ENCODE results near the gene C9orf85. TPM values are rescaled to one million over a fixed set of nuclear protein-coding genes. Genes with fewer than 3 reads are reported as not detected.

Gene C9orf85
- total and polyA plus RNA-seq, 2 of the 8 experiments (the other 6 are each of a cell fraction or from before 2014, with no cell fraction given): 6.3 to 14.5 TPM

DNA sequence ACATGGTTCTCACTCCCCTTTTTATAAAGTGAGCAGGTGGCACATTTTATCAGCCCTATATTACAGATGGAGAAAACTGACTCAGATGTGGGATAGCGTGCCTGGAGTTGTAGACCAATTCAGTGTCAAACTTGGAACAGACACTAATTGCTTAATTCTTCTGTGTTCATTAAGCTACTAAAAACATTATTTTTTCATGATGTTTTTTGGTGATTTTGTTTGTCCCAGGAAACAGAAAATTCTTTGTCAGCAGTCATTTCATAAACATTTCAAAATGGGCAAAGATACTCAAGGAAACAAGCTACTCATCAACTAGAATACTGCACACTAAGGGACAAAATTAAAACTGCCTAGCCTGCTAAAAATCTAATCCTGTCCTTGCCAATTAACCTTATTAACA lies 2.6 kb upstream of the C9orf85 start:
- H2AFZ ChIP-seq (ENCODE audit: low read length): no peak overlapping the region
- H3K36me3 ChIP-seq (ENCODE audit: control insufficient read depth in 2 of 4, insufficient read depth in 4 of 4, low read length in 3 of 4): peaks cover 0 to 16% (median 2%) of the 10 kb centered on the region in 4 experiments; a peak in 2 of 8 replicates
- H3K27ac ChIP-seq (ENCODE audit: low read depth, low read length): no peak overlapping the region
- H4K91ac ChIP-seq (replicated peaks; ENCODE audit: insufficient read length, low read length): no peak overlapping the region
- peak overlapping the region in 1 of 4 experiments; percentile 37; a peak in 3 of 7 replicates for H3K9ac ChIP-seq (replicated peaks in 1 of 4; ENCODE audit: extremely low read depth in 1 of 4, low read depth in 3 of 4, low read length in 3 of 4)
- no peak overlapping the region for H2BK15ac ChIP-seq (ENCODE audit: low read length)
- H3K56ac ChIP-seq (replicated peaks; ENCODE audit: insufficient read length, low read depth, low read length): no peak overlapping the region
- 65% methylated on average over 1 of the region's 1 CpG; no CpG with 5 or more reads in 1 of the 2 experiments for WGBS, 2 experiments (ENCODE audit: extremely low coverage in 1 of 2, insufficient coverage in 1 of 2, insufficient read length in 1 of 2, insufficient replicate concordance in 2 of 2, low coverage in 1 of 2, low lambda C conversion rate in 2 of 2, missing lambda C conversion rate in 1 of 2)
- H3K4me1 ChIP-seq (replicated peaks in 1 of 4; ENCODE audit: control insufficient read depth in 3 of 4, insufficient read depth in 4 of 4, low read length in 3 of 4): peaks cover 0 to 12% (median 3%) of the 10 kb centered on the region in 4 experiments; a peak in 6 of 7 replicates
- no peak overlapping the region for H4K5ac ChIP-seq (ENCODE audit: insufficient read length, low read depth, low read length)
- H3K4me2 ChIP-seq (ENCODE audit: insufficient read depth in 1 of 2, low read depth in 2 of 2, low read length in 2 of 2): peak overlapping the region; percentile 69 to 89
- H4K8ac ChIP-seq (ENCODE audit: extremely low read depth, insufficient read depth, low read length): no peak overlapping the region
- no peak overlapping the region for H3K4ac ChIP-seq (replicated peaks; ENCODE audit: insufficient read length, low read depth, low read length)
- ChIA-PET CTCF (ENCODE audit: partially characterized antibody) (no interaction called here), POLR2A (ENCODE audit: partially characterized antibody) (interaction anchor here (0.8 kb wide), 1 partner anchor 17 kb away, joined by 3 read pairs; no protein-coding TSS in a partner anchor)
- no peaks in the 10 kb centered on the region; the same call in 1 of the 2 replicates for H3K79me1 ChIP-seq (ENCODE audit: low read depth, low read length)
- no peak overlapping the region for H3K18ac ChIP-seq (ENCODE audit: extremely low read depth, low read length)
- no peak overlapping the region for H2BK20ac ChIP-seq (ENCODE audit: low read length)
- H3K27me3 ChIP-seq (replicated peaks in 1 of 4; ENCODE audit: control insufficient read depth in 3 of 4, extremely low read depth in 1 of 4, insufficient read depth in 3 of 4, low read length in 3 of 4): no peaks in the 10 kb centered on the region
- TF ChIP-seq HDAC2 (IDR thresholded peaks at IDR 0.05; ENCODE audit: borderline replicate concordance in 1 of 2, low read depth in 2 of 2, low read length in 2 of 2): no peak
- no peak for TF ChIP-seq BRCA1 (IDR thresholded peaks at IDR 0.05; ENCODE audit: low read depth, low read length)
- H3K79me2 ChIP-seq (ENCODE audit: control insufficient read depth in 1 of 2, insufficient read depth in 2 of 2, low read length in 2 of 2): peaks cover 64 to 94% of the 10 kb centered on the region in 2 experiments
- no peak for FAIRE-seq
- H2BK120ac ChIP-seq (replicated peaks; ENCODE audit: low read depth, low read length): no peak overlapping the region
- no peak overlapping the region for H2BK5ac ChIP-seq (ENCODE audit: low read depth, low read length)
- no peak overlapping the region for H3K14ac ChIP-seq (ENCODE audit: insufficient read length)
- peaks cover 8% of the 10 kb centered on the region for H3K23me2 ChIP-seq (ENCODE audit: low read depth, low read length)
- no peaks in the 10 kb centered on the region for H3K9me3 ChIP-seq (ENCODE audit: insufficient read depth in 2 of 2, low read depth in 1 of 2, low read length in 1 of 2)
- H4K20me1 ChIP-seq (replicated peaks in 1 of 2; ENCODE audit: control insufficient read depth in 1 of 2, insufficient read depth in 2 of 2, low read length in 2 of 2): peaks cover 23 to 30% of the 10 kb centered on the region in 2 experiments
- H2BK12ac ChIP-seq (ENCODE audit: low read depth, low read length): no peak overlapping the region
- peak overlapping the region; percentile 63 to 98 (median 94) for H3K4me3 ChIP-seq (ENCODE audit: extremely low read depth in 1 of 4, insufficient read depth in 2 of 4, low read depth in 3 of 4, low read length in 4 of 4)
- no peak overlapping the region for H2AK5ac ChIP-seq (ENCODE audit: low read depth, low read length)
- H3K23ac ChIP-seq (ENCODE audit: insufficient read length): no peak overlapping the region
- DNase-seq (ENCODE audit: low read depth in 1 of 2, low spot score in 2 of 2): no peak
